Body of pancreas (tissue), 4 donors: ENCODE results near the gene DAP.

Source experiments
- POLR2A ChIP-seq, 3 donors: fragments of 450-650 bp; IDR thresholded peaks; one replicate each; pipeline ENCODE4 v1.6.1; 2016; ENCODE audit warnings: antibody characterized with exemption in 3 of 3, mild to moderate bottlenecking in 2 of 3
- TF ChIP-seq, protein P1 (sequence below), 7 experiments: fragments of 450-650 bp in 4 of 7; fragments of 200-600 bp in 3 of 7; sonication (generic) in 3 of 7; IDR thresholded peaks; one replicate each; pipeline ENCODE4 v1.5.1; 2016 to 2019; ENCODE audit warnings: antibody characterized with exemption in 7 of 7

DNA sequence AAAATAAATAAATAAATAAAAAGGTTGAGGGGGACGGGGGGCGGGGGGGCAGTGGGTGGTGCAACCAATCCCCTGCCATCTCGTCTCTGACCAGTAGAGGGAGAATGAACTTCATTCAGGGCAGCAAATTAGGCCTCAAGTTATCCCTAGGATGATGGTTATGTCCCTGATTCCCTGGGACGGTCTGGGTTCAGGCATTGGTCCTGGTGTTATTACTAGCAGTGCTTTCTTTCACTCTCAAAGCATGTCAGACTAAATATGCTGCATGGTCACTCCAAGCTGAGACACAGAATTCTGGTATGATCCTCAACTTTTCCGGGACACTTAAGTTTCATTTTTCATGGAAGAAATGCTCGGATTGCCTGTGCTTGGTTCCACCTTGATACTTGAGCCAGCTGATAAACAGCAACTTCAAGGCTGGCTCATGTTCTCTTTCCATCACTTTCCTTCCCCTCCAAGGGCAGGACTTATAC, 59.4 kb downstream of the DAP start:
- TF ChIP-seq, protein P1, sequence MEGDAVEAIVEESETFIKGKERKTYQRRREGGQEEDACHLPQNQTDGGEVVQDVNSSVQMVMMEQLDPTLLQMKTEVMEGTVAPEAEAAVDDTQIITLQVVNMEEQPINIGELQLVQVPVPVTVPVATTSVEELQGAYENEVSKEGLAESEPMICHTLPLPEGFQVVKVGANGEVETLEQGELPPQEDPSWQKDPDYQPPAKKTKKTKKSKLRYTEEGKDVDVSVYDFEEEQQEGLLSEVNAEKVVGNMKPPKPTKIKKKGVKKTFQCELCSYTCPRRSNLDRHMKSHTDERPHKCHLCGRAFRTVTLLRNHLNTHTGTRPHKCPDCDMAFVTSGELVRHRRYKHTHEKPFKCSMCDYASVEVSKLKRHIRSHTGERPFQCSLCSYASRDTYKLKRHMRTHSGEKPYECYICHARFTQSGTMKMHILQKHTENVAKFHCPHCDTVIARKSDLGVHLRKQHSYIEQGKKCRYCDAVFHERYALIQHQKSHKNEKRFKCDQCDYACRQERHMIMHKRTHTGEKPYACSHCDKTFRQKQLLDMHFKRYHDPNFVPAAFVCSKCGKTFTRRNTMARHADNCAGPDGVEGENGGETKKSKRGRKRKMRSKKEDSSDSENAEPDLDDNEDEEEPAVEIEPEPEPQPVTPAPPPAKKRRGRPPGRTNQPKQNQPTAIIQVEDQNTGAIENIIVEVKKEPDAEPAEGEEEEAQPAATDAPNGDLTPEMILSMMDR (IDR thresholded peaks at IDR 0.05): peak; percentile 24 to 62 (median 47)
- TF ChIP-seq POLR2A (IDR thresholded peaks at IDR 0.05): no peak
